Midbrain (tissue), 1 donor: ENCODE results near the gene EMC10.

Experiments used
- DNase-seq: peaks from one replicate; lab custom pipeline; 2025; lab: John Stamatoyannopoulos, UW

EMC10 gene

DNA sequence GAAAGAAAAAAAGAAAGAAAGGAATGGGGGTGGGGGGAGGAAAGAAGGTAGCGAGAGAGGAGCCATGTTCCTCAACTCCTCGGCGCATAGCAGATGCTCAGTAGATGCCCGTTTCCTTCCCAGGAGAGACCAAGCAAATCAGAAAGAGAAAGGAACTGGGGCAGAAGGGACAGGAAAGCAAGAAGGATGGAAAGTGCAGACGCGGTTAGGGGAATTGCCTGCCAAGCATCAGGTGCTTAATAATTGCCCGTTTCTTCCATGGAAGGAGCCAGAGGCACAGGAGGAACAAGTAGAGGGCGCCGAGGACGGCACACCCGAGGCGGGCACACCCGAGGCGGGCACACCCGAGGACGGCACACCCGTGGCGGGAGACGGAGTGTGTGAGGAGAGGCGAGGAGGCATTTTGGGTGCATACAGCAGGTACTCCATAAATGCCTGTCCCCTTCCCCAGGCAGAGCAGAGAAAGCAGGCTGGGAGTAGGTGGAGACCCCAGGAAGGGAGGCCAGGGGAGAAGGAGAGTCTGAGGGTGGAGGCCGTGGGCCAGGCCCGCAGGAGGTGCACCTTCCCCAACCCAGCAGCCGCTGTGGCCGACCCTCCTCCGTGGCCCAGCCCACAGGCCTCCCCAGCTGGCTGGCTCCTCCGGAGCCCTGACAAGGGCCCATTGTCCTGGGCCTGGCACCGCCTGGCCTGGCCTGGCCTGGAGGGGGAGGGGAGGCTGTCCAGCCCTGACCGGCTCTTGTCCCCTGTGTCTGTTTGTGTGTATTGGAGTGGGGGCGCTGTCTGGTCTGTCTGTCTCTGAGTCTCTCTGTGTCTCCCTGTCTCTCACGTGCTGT lies 20.1 kb downstream of the EMC10 start:
- peak; percentile 95 for DNase-seq

DNA sequence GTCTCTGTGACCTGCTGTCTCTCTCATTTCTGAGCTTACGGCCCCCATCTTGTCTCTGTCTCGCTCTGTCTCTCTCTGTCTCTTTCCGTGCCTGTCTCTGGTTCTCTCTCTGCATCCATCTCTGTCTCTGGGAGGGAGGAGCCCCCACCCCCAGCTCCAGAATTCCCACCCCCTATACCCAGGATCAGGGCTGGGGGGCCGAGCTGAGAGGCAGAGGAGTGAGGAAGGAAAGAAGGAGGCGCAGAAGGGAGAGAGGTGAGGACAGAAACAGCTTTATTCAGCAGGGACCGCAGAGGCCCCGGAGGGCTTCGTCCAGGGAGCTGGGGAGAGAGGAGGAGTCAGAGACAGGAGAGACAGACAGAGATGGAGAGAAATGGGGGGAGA lies 20.7 kb downstream of the EMC10 start:
- no peak for DNase-seq

DNA sequence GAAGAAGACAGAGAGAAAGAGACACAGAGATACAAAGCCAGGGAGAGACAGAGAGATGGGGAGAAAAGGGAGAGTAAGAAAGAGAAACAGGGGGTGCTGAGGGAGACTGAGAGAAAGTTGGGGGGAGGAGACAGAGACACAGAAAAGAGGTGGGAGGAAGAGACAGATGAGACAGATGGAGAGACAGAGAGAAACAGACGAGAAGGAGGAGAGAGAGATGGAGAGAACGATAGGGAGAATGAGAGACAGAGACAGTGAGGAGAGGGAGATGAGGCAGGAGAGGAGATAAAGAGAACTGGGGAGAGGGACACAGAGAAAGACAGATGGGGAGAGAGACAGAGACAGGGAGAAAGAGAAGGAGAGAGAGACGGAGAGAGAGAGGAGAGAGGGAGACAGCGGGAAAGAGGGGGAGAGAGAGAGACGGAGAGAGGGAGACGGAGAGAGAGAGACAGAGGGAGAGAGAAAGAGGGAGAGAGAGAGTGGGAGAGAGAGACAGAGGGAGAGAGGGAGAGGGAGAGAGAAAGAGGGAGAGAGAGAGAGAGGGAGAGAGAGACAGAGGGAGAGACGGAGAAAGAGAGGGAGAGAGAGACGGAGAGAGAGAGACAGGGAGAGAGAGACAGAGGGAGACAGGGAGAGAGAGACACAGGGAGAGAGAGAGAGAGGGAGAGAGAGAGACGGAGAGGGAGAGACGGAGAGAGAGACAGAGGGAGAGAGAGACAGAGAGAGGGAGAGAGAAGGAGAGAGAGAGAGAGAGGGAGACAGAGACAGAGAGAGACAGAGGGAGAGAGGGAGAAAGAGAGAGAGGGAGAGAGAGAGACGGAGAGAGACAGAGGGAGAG lies 22.1 kb downstream of the EMC10 start:
- no peak for DNase-seq

DNA sequence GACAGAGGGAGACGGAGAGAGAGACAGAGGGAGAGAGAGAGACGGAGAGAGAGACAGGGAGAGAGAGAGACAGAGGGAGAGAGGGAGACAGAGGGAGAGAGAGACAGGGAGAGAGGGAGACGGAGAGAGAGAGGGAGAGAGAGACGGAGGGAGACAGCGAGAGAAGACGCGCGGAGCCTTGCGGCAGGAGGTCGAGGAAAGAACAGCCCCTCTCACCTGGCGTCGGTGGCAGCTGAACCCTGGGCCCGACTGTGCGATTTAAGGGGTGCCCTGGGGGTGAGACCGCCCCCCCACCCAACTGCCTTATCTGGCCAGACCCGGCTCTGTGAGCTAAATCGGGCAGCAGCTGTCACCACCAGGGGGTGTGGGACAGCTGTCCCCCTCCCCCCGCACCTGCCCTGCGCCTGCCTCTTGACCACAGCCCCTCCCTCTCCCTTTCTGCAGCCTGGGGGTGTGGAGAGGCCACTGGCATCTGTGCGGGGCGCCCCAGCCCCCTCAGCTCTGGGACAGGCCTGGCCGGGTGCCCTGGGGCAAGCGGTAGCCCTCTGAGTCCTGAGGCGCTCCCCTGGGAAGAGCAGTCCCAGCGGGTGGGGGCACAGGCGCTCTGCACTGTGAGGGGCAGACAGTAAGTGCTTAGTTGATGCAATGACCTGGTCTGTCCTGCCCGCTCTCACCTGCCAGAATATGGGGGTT lies 23.9 kb downstream of the EMC10 start:
- DNase-seq = peak; percentile 39

DNA sequence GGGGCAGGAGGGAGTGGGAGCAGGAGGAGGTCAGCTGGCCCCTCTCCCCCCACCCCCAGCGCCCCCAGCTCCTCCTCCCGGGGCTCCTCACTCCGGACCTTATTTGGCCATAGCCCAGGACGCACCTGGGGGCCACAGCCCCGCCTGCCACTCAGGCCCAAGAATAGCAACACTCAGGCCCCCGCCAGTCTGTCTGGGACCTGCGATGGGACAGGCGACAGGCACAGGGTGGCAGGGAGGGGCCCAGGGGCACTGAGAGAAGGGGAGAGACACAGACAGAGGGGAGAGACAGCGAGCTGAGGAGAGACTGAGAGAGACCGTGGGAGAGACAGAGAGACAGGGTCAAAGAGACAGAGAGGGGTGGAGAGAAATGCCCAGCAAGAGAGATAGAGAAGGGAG lies 24.4 kb downstream of the EMC10 start:
- no peak for DNase-seq

DNA sequence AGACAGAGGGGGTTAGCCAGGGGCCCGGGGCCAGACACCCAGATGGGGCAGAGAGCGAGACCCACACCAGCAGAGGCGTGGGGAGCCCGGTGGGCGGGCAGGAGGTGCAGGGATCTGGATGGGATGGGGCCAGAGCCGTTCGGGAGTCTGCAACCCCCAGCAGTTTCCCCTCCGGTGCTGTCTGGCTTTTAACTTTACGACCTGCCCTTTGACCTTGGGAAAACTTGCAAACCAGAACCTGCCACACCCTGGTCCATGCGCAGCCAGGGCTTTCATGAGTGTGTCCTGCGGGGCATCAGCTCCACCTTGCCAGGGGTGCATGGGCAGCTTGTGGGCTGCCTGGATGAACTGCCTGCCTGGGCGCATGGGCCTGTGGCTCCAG lies 24.9 kb downstream of the EMC10 start:
- DNase-seq = no peak

DNA sequence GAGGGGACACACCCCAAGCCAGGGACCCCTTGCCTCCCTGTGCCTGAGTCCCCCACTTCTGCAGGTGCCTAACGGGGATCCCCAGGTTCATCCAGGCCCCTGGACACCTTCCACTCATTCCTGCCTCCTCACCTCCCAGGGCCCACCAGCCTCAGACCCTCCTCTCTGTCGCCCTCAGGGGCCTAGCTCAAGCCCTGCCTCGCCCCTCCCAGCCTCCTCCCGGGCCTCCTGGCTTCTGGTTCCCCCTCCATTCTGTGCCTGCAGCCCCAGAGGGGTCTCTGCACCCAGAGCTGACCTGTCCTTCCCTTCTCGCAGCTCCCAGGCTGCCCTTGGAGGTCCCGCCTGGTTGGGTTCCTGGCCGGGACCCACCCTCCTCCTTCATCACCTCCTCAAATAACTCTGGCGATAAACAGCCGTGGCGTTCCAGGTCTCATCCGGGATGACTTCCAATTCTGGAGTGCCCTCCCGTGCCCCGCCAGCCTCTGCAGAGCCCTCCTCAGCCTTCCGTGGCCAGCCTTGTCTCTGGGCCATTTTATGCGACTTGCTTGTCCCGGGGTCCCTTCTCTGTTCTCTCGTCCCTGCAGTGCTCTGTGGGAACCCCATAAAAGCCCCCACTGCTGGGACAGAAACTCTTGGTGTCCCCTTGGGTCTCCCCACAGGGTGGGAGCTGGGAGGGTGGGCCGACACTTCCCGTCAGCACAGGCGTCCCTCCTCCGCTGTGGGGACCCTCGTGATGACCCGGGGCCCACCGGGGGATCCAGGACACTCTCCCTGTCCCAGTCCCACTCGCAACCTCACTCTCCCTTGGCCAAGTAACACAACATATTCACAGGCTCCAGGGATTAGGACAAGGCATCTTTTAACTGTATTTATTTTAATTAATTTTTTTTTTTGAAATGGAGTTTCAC lies 25.5 kb downstream of the EMC10 start:
- DNase-seq = no peak

DNA sequence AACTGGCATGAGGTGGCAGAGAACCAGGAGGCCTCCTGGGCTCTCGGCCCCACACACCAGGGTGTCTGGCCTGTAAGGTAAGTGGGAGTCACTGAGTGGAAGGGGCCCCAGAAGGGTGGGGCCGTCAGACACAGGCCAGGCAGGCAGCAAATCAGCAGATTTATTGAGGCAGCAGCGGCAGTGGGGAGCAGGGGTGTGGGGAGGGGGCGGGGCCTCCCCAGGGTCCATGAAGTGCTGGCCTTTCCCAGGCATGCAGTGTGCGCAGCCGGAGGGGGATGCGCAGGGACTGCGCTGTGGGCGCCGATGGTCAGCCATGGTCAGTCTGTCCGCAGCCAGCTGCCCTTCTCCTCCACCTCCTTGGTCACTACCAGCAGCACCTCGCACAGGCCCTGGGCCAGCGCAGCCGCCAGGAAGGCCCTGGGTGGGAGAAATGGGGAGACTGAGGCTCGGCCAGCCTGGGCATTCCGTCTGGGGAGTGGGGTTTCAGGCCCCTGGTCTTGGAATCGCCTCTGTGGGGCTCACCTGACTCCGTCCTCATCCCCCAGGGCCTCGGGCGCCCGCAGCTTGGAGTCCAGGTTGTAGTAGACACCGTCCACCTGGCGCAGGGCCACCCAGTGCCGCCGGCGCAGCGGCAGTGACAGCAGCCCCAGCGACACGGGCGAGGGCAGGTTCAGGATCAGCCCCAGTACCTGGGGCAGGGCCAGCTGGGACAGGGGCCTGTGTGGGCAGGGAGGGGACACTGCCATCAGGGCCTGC lies 29.7 kb downstream of the EMC10 start:
- DNase-seq = no peak

DNA sequence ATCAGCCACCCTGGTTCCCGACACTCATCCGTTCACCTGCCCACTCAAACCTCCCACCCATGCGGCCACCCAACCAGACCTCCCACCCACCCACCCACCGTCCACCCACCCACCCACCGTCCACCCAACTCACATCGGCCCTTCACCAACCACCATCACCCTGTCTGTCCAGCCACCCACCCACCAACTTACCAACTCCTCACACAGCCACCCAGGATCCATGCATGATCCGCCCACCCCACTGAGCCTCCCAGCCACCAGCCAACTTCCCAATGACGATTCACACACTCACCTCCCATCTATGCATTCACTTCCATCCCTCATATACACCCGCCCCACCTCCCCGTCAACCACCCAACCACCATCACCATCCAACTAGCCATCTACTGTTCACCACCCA lies 30.4 kb downstream of the EMC10 start:
- DNase-seq = no peak

DNA sequence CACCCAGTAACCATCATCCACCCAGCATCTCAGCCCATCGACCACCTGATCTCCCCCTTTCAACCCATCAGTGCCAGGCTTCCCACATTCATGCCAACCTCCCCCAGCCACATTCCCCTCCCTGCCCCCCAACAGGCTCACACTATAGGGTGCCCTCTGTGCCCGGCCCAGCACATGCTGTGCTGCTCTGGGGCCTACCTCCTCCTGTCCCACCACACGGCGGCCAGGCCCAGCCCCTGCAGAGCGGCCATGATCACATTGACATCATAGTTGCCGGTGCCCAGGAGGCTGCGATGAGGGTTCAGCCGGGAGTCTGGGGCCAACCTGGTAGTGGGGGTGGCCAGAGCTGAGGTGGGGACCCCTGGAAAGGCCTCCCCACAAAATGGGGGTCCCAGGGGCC lies 31.1 kb downstream of the EMC10 start:
- DNase-seq = no peak

DNA sequence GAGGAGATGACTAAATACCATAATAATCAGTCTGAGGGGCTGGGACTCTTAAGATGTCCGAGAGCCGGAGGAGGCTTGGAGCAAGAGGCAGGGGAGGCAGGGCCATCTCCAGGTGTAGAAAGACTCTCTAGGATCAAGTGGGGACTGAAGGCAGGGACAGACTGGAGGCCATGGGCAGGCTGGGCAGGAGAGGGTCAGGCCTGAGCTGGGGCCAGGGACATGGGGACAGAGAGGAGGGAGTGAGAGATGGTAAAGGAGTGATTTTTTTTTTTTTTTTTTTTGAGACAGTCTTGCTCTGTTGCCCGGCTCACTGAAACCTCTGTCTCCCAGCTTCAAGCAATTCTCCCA lies 32.5 kb downstream of the EMC10 start:
- DNase-seq = no peak

DNA sequence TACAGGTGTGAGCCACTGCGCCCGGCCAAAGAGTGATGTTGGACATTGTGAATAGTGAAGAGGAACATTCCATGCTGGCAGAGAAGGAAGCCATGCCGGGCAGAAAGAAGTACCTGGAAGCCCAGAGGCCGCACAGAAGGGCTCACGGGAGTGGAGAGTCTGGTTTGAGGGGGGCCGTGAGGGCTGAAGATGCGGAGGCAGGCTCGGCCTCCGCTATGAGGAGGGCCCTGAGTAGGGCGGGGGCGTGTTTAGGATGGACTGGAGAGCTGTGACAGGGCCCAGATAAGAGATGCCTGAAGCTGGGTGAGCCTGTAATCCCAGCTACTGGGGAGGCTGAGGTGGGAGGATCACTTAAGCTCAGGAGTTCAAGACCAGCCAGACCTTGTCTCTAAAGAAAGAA lies 33.1 kb downstream of the EMC10 start:
- DNase-seq = no peak

DNA sequence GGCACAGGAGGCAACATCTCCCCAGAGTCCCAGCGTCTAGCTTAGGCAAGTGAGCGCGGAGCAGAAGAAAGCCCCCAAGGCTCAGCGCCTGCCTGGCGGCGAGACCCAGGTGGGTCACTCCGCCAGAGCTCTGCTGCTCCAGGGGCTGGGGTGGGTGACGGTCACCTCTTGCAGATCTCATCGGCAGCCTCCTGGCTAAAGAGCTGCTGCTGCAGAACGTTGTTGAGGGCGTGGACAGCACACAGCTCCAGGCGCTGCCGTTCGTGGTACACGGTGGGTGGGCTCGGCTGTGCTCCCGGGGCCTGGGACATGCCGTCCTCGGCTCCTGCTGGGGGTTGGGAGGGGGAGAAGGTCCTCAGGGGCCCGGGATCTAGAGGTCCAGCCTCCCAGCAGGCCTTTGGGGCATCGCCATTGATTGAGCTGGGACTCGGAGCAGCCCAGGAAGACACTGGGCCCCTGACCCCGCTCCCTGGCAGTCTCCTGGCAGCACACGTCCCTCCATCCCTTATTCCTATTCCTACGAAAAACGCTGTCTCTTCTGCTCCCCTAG lies 33.9 kb downstream of the EMC10 start:
- no peak for DNase-seq

DNA sequence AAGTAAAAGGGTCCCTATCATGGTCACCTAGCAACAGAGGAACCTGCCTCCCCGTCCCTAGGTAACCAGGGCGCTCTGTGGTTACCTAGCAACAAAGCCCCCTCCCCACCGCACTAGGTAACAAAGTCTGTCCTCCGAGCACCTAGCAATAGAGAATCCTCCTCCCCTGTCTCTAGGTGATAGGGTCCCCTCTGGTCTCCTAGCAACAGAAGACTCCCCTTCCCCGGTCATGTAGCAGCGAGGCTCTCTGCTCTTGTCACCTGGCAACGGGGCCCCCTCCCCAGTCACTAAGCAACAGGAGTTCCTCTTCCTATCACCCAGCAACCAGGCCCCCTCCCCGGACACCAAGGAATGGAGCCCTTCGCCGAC lies 34.4 kb downstream of the EMC10 start:
- no peak for DNase-seq

DNA sequence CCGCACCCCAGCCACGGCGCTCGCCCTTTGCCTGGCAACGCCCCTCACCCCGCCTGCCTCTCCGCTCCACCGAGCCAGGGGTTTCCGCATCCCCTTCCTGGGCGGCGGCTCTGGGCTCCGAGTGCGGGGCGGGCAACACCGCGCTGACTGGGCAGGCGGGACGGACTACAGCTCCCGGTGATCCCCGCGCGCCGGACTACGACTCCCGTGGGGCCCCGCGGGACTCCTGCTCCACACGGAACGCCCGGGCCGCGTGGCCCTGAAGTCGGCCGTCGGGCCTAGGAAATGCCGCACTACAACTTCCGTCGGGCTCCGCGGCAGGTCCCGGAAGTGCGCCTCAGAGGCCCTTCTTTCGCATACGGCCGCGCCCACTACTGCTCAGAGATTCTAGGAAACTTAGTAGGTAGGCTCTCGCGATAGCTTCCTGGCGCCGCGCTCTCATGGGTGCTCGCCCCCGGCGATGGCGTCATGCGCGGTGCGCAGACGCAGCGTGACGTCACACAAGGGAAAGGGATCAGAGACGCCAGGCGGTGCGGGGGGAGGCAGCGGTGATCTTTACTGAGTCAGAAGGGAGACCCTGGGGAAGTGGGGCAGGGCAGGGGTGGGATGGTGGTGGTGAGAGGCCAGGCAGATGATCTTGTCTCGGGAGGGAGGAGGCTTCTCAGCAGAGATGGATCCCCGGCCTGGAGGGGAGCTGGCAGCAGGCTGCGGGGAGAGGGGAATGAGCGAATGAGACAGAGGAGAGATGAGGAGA lies 34.9 kb downstream of the EMC10 start, which contains the start of gene JOSD2:
Gene JOSD2, minus strand, starts transcription at position 123 of the 754 bp plus-strand sequence. CDS start 760 bp downstream, outside the sequence.
- DNase-seq = peak; percentile 99

DNA sequence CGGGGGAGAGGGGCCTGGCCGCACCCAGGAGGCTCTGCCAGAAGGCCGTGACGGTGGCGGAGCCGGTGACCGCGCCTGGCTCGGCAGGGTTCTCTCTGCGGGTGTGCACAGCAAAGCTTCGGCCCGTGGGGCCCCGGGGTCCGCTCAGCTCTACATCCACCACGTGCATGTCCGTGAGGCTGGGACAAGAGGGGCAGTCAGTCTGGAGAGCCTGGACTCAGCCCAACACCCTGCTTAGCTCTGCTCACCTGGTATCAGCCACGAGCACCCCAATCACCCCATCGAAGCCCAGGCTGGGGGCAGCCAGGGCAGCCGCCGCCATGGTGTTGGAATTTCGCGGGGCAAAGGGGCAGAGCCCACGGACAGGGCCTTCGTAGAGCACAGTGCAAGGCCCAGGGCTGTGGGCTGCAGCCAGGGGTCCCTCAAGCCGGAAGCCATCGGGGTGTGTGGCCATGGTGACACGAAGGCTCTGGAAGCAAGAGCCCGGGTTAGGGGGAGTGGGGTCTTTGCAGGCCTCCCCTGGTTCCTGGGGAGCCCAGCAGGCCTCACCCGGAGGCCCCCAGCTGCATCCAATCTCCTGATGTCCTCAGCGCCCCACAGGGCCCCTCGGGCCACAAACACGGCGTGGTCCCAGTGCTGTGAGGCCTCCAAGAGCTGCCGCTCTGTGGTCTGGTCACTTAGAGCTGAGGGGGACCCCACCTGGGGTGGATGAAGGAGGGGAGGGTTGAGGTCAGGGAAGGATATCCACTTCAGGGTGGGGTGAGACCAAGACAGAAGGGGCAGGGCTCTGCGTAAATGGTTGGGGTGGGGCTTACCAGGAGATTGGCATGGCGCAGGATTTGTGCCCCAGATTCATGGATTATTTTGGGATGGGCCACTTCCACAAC lies 36.0 kb downstream of the EMC10 start:
- no peak for DNase-seq

DNA sequence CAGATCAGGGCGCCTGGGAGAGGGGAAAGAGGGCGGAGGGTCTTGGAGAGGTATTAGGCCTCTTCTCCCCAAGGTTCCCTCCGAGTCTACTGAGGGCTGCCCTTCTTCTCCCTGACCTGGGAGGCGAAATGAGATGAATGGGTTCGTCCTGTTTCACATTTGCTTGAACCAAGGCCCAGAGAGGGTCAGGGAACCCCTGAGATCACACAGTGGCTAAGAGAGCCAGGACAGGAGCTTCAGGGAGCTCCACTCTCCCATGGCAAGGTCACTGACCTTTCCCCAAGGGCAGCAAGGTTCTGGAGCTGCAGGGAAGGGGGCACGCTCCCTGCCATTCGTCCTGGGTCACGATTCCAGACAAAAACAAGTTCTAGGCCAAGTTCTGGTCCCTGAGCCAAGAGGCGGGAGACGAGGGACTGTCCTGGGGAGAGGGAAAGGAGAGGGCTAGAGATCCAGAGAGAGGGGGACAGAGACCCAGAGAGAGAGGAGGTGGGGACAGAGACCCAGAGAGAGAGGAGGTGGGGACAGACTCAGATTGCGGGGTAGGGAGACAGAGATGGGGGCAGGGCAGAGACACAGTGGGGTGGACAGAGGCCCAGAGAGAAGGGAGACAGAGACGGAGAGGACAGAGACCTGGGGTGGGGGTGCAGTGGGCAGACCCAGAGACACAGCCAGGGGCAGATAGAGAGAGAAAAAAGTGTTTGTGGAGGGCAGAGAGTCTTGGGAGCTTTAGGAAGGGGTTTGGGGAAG lies 36.9 kb downstream of the EMC10 start:
- DNase-seq = no peak

DNA sequence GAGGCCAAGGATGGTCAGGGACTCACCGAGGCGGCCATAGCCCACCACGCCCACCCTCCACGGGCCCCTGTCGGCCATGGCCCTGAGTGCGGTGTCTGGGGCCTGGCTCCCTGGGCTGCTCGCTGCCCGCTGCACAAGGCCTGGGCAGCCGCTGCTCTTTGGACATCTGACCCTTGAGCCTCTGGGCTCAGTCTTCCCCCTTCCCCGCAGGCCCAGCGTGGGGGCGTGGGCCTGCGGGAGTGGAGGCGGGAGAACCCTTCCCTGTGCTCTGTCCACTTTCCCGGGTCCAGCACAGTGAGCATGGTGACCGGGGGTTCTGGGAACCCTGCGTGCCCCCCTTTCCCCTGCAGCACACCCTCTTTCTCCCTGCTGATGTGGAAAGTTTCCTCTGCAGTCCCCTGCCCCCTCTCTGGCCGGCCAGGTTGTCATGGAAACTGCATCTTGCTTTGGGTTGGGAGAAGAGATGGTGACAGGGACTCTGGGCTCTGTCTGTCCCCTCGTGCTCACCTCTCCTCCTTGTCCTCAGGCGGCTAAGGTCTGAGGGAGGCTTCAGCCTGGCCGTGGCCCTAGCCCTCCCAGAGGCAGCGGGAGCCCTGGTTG lies 37.5 kb downstream of the EMC10 start, which contains the start of gene ASPDH:
Gene ASPDH, minus strand, starts transcription at position 168 of the 600 bp plus-strand sequence. Its CDS starts 90 bp downstream, at position 78.
- peak; percentile 36 for DNase-seq
